SK-N-SH (cell line): ENCODE results near the gene PRMT5.

Experiments
- TAF1 ChIP-seq: IDR thresholded peaks from 2 replicates; pipeline ENCODE4 v1.6.1; 2012; ENCODE audit warnings: low read depth, mild to moderate bottlenecking, low read length, moderate library complexity, borderline replicate concordance
- TF ChIP-seq, protein P1 (sequence below): fragments of 200-600 bp; sonication (generic); IDR thresholded peaks from 2 replicates; pipeline ENCODE4 v1.6.1; 2017; ENCODE audit warnings: antibody characterized with exemption, mild to moderate bottlenecking, moderate library complexity

DNA sequence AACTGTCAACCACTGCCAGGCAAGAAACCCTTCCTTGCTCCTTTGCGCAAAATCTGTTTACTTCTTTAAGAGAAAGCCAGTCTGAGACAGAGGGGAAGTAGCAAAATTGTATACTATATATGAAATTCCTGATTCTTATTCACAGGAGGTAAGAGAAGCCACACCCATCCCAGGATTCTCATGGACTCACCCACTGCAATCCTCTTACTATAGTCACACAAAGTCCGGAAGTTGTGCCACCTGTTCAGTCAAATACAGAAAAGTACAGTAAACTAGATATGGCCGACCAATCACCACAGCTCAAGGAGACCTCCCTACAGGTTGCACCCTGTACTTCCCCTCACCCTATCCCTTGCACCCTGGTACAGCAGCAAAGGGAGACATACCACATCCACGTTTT lies 2.9 kb downstream of the PRMT5 start:
- TF ChIP-seq TAF1: no peak
- TF ChIP-seq, protein P1, sequence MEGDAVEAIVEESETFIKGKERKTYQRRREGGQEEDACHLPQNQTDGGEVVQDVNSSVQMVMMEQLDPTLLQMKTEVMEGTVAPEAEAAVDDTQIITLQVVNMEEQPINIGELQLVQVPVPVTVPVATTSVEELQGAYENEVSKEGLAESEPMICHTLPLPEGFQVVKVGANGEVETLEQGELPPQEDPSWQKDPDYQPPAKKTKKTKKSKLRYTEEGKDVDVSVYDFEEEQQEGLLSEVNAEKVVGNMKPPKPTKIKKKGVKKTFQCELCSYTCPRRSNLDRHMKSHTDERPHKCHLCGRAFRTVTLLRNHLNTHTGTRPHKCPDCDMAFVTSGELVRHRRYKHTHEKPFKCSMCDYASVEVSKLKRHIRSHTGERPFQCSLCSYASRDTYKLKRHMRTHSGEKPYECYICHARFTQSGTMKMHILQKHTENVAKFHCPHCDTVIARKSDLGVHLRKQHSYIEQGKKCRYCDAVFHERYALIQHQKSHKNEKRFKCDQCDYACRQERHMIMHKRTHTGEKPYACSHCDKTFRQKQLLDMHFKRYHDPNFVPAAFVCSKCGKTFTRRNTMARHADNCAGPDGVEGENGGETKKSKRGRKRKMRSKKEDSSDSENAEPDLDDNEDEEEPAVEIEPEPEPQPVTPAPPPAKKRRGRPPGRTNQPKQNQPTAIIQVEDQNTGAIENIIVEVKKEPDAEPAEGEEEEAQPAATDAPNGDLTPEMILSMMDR: no peak
